Measurements from ENCODE around the gene WBP2.

GRCh38 chr17:75875940-75876189 is 20.7 kb upstream of the WBP2 start:
- TF ChIP-seq, protein P1, sequence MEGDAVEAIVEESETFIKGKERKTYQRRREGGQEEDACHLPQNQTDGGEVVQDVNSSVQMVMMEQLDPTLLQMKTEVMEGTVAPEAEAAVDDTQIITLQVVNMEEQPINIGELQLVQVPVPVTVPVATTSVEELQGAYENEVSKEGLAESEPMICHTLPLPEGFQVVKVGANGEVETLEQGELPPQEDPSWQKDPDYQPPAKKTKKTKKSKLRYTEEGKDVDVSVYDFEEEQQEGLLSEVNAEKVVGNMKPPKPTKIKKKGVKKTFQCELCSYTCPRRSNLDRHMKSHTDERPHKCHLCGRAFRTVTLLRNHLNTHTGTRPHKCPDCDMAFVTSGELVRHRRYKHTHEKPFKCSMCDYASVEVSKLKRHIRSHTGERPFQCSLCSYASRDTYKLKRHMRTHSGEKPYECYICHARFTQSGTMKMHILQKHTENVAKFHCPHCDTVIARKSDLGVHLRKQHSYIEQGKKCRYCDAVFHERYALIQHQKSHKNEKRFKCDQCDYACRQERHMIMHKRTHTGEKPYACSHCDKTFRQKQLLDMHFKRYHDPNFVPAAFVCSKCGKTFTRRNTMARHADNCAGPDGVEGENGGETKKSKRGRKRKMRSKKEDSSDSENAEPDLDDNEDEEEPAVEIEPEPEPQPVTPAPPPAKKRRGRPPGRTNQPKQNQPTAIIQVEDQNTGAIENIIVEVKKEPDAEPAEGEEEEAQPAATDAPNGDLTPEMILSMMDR (conservative IDR thresholded peaks at IDR 0.05; ENCODE audit: low read length) = no peak
- TF ChIP-seq EZH2phosphoT487 (IDR thresholded peaks at IDR 0.05; ENCODE audit: borderline replicate concordance, low read depth, low read length) = no peak

Measured in OCI-LY7 (cell line).